Measurements from ENCODE around the gene FAM9C.

GRCh38 chrX:13013363-13014110, 30.9 kb downstream of the FAM9C start:
- TF ChIP-seq CTCF (conservative IDR thresholded peaks at IDR 0.05 in 1 of 2, IDR thresholded peaks at IDR 0.05 in 1 of 2; ENCODE audit: low read depth in 1 of 2, low read length in 2 of 2) (no peak), EZH2 (IDR thresholded peaks at IDR 0.05; ENCODE audit: low read length, missing control alignments) (no peak)

Data from fibroblast of lung (primary cell).